K562 (cell line): ENCODE measurements around the gene IL17RA. TPM values are rescaled to one million over a fixed set of nuclear protein-coding genes. Genes with fewer than 3 reads are reported as not detected.
A peak's percentile ranks its signal among the peaks of the same experiment; 100 is the strongest.

Experiments
- ATAC-seq: fragments of 200-7000 bp; cut with Tn5 transposase; 3 replicates; pipeline ENCODE4 v1.9.1; 2020; ENCODE audit warnings: moderate library complexity
- BruUV-seq: library from RNA; stranded (reverse); fragments of 400-500 nt; replicated peaks from 2 replicates; lab custom pipeline; 2021; lab: Mats Ljungman, UMichigan
- CTCF ChIA-PET: fragments of 300-600 bp; formaldehyde crosslinking; extraction: SDS; loops from one replicate; lab custom pipeline; 2021; ENCODE audit warnings: low intra/inter-chr PET ratio; lab: Yijun Ruan, JAX
- POLR2A ChIA-PET: fragments of 300-600, 350-650 bp; sonication (Branson Sonifier 250); formaldehyde crosslinking; extraction: SDS; loops from one replicate; lab custom pipeline; 2021; ENCODE audit warnings: antibody characterized with exemption, inconsistent platforms; lab: Yijun Ruan, JAX
- DNase-seq, 4 experiments: peaks; one replicate each; pipeline versions ENCODE4 v3.0.0 to v3.0.0-alpha.2; 2011 to 2018; ENCODE audit warnings: low spot score in 3 of 4, mixed read lengths in 3 of 4; ENCODE audit errors: extremely low read depth in 1 of 4
- FAIRE-seq: peaks from 2 replicates; lab custom pipeline; 2011; peaks lifted over from hg19 to GRCh38; lab: Jason Lieb, UNC
- H2AFZ ChIP-seq: 2 replicates; pipeline ENCODE4 v1.6.0; 2011; ENCODE audit warnings: low read depth, low read length, control low read depth, inconsistent platforms
- H3K27ac ChIP-seq: fragments of 200-600 bp; 3 replicates; pipeline ENCODE4 v1.8.0; 2011; ENCODE audit warnings: low read depth, mild to moderate bottlenecking, control low read depth, inconsistent platforms, low read length, moderate library complexity, mixed read lengths; ENCODE audit errors: extremely low read depth
- H3K27me3 ChIP-seq, 2 experiments: fragments of 300-600 bp in 1 of 2; 2 replicates in 1 of 2; 3 replicates in 1 of 2; pipeline versions ENCODE4 v1.6.0 to v1.8.0; 2011; ENCODE audit warnings: inconsistent platforms in 2 of 2, low read length in 2 of 2, mild to moderate bottlenecking in 1 of 2, mixed read lengths in 1 of 2, moderate library complexity in 1 of 2; ENCODE audit not compliant: control insufficient read depth in 2 of 2, insufficient read depth in 2 of 2
- H3K36me3 ChIP-seq: fragments of 300-600 bp; 3 replicates; pipeline ENCODE4 v1.8.0; 2011; ENCODE audit warnings: mild to moderate bottlenecking, low read length, inconsistent platforms; ENCODE audit not compliant: control insufficient read depth, insufficient read depth
- H3K4me1 ChIP-seq, 2 experiments: fragments of 200-600 bp in 1 of 2; replicated peaks in 1 of 2; 2 replicates in 1 of 2; 3 replicates in 1 of 2; pipeline versions ENCODE4 v1.5.1 to v1.8.0; 2011; ENCODE audit warnings: inconsistent platforms in 2 of 2, low read length in 2 of 2, mild to moderate bottlenecking in 1 of 2, mixed read lengths in 1 of 2, moderate library complexity in 1 of 2; ENCODE audit not compliant: control insufficient read depth in 2 of 2, insufficient read depth in 2 of 2
- H3K4me2 ChIP-seq: 2 replicates; pipeline ENCODE4 v1.6.1; 2011; ENCODE audit warnings: low read length, control low read depth, inconsistent platforms, mixed read lengths; ENCODE audit not compliant: insufficient read depth
- H3K4me3 ChIP-seq: fragments of 200-600 bp; sonication (generic), shearing (Covaris generic); 2 replicates; pipeline ENCODE4 v1.5.1; 2016; ENCODE audit warnings: control low read depth, inconsistent platforms
- H3K79me2 ChIP-seq: fragments of 200-600 bp; 3 replicates; pipeline ENCODE4 v1.8.0; 2011; ENCODE audit warnings: low read length, inconsistent platforms; ENCODE audit not compliant: control insufficient read depth, insufficient read depth
- H3K9ac ChIP-seq, 2 experiments: 2 replicates each; pipeline versions ENCODE4 v1.6.0 to v1.6.1; 2011; ENCODE audit warnings: low read depth in 2 of 2, low read length in 2 of 2, control low read depth in 1 of 2, inconsistent platforms in 1 of 2, mild to moderate bottlenecking in 1 of 2, mixed read lengths in 1 of 2; ENCODE audit not compliant: insufficient read depth in 1 of 2
- H3K9me1 ChIP-seq: one replicate; pipeline ENCODE4 v1.6.0; 2011; ENCODE audit warnings: inconsistent platforms, mild to moderate bottlenecking, low read length, moderate library complexity; ENCODE audit not compliant: control insufficient read depth, insufficient read depth
- H3K9me3 ChIP-seq: replicated peaks from 2 replicates; pipeline ENCODE4 v1.5.1; 2011; ENCODE audit warnings: low read depth, low read length, inconsistent platforms; ENCODE audit not compliant: control insufficient read depth, insufficient read depth
- H4K20me1 ChIP-seq: replicated peaks from 2 replicates; pipeline ENCODE4 v1.6.1; 2011; ENCODE audit warnings: low read length, inconsistent platforms, mixed read lengths; ENCODE audit not compliant: control insufficient read depth, insufficient read depth
- BHLHE40 ChIP-seq: IDR thresholded peaks from 2 replicates; pipeline ENCODE4 v1.6.1; 2011; ENCODE audit warnings: low read length, improper control_type of control experiment
- CEBPB ChIP-seq: fragments of 450-650 bp; IDR thresholded peaks from 2 replicates; pipeline ENCODE4 v1.6.1; 2016; ENCODE audit warnings: missing genetic modification characterization, missing compliant biosample characterization
- EHMT2 ChIP-seq: fragments of 450-650 bp; IDR thresholded peaks from 2 replicates; pipeline ENCODE4 v1.6.1; 2018; ENCODE audit warnings: antibody characterized with exemption
- MAFF ChIP-seq: IDR thresholded peaks from 2 replicates; pipeline ENCODE4 v1.6.1; 2012; ENCODE audit warnings: low read length, improper control_type of control experiment
- MEIS2 ChIP-seq: fragments of 450-650 bp; IDR thresholded peaks from 2 replicates; pipeline ENCODE4 v1.6.1; 2014; ENCODE audit warnings: mild to moderate bottlenecking; ENCODE audit not compliant: partially characterized antibody
- RBM25 ChIP-seq: fragments of 200-400 bp; formaldehyde crosslinking; IDR thresholded peaks from 2 replicates; pipeline ENCODE4 v1.6.1; 2018; ENCODE audit warnings: low read length, low read depth, moderate library complexity; ENCODE audit not compliant: severe bottlenecking
- SMARCA5 ChIP-seq: fragments of 450-650 bp; IDR thresholded peaks from 2 replicates; pipeline ENCODE4 v1.6.1; 2016
- THAP7 ChIP-seq: fragments of 250-450 bp; sonication (Bioruptor Pico); IDR thresholded peaks from 2 replicates; pipeline ENCODE4 v1.5.0; 2021
- ZNF24 ChIP-seq: fragments of 450-650 bp; IDR thresholded peaks from 2 replicates; pipeline ENCODE4 v1.6.1; 2016
- WGBS: fragments of 100-300 bp; shearing (Covaris generic); methylation state at CpG from one replicate; pipeline ENCODE4 v1.1.6; 2016; ENCODE audit warnings: low coverage, mixed read lengths; ENCODE audit not compliant: insufficient coverage; ENCODE audit errors: missing lambda C conversion rate; 5-methylcytosine and 5-hydroxymethylcytosine counted together
- in situ Hi-C: fragments of 300-500 bp; cut with MboI; formaldehyde crosslinking; loops from 4 replicates; pipeline ENCODE4 v1.15.0; 2018; ENCODE audit warnings: inconsistent platforms, mixed read lengths
- intact Hi-C: fragments of 100-400 bp; cut with micrococcal nuclease; formaldehyde crosslinking; loops from 2 replicates; pipeline ENCODE4 v1.14.2; 2022
- polyA plus RNA-seq, 8 experiments: library from polyadenylated mRNA; depleted of rRNA in 4 of 8; stranded (reverse) in 5 of 8; unstranded in 3 of 8; fragments of >200 nt; fragmentation: Nextera tagmentation in 2 of 8; fragmentation: Illumina TruSeq in 1 of 8; extraction: Ambion mirVana in 2 of 8; extraction: Trizol in 1 of 8; gene quantifications; 2 replicates each; pipeline versions ENCODE4 v1.2.1 to v1.2.3, GENCODE V29; 2011 to 2014; ENCODE audit warnings: inconsistent platforms in 1 of 8, missing spikeins in 1 of 8
- total RNA-seq, 7 experiments: library from RNA; depleted of rRNA in 6 of 7; stranded (reverse); fragments of >200 nt in 6 of 7; fragmentation: Illumina TruSeq in 2 of 7; extraction: Trizol in 2 of 7; gene quantifications; 2 replicates each; pipeline versions ENCODE4 v1.2.1 to v1.2.3, GENCODE V29; 2011 to 2021; ENCODE audit warnings: low replicate concordance in 1 of 7

Gene IL17RA
- total and polyA plus RNA-seq, 9 of the 15 experiments (the other 6 are each of a cell fraction or from before 2014, with no cell fraction given): 0.17 to 11.8 (median 3.7) TPM

- no peak for TF ChIP-seq MEIS2
- TF ChIP-seq THAP7: no peak
- TF ChIP-seq BHLHE40: no peak
- TF ChIP-seq RBM25: peak; percentile 92
- TF ChIP-seq MAFF: no peak
- 0 out of 2 replicates have a peak, but pooled peaks have one; percentile 25 for TF ChIP-seq SMARCA5
These were observed 72.9 kb downstream of the IL17RA start (continued) for GRCh38 chr22:17157714-17158113.

- Histone ChIP-seq H3K4me3 (peak overlapping the region; percentile 60), H3K27me3 (peaks cover 2 to 9% of the 10 kb centered on the region in 2 experiments; a peak in 2 of 5 replicates), H3K79me2 (peaks cover 17% of the 10 kb centered on the region), H3K9ac (peak overlapping the region; percentile 40 to 93; a peak in 2 of 4 replicates), H3K9me1 (no peaks in the 10 kb centered on the region), H3K9me3 (no peaks in the 10 kb centered on the region), H3K4me1 (peaks cover 12 to 23% of the 10 kb centered on the region in 2 experiments; a peak in 4 of 5 replicates), H3K4me2 (peak overlapping the region; percentile 86), H2AFZ (peak overlapping the region; percentile 85), H4K20me1 (peaks cover 3% of the 10 kb centered on the region), H3K27ac (peak overlapping the region; percentile 67; the same call in 2 of the 3 replicates), H3K36me3 (peaks cover 7% of the 10 kb centered on the region; the same call in 2 of the 3 replicates)
- WGBS: 35% methylated on average over 12 of the region's 17 CpGs
- ATAC-seq: no peak
- in situ Hi-C loops (no loop called here), intact Hi-C loops (no loop called here)
- ChIA-PET CTCF (no interaction called here), POLR2A (interaction anchor here (0.8 to 0.9 kb wide), 3 partner anchors 8 to 308 kb away, joined by 3 read pairs; no protein-coding TSS in a partner anchor)
- DNase-seq: no peak
- BruUV-seq: no TSS peak
- no peak for FAIRE-seq
- no peak for TF ChIP-seq EHMT2
- 0 out of 2 replicates have a peak, but pooled peaks have one; percentile 6 for TF ChIP-seq ZNF24
- peak; percentile 74 for TF ChIP-seq CEBPB (tag)
These were observed 73.4 kb downstream of the IL17RA start for GRCh38 chr22:17158176-17158567.
